ENCODE data around the gene ATXN1.

GRCh38 chr6:16706911-16707783, 54.1 kb downstream of the ATXN1 start:
- TF ChIP-seq CTCF (conservative IDR thresholded peaks at IDR 0.05; ENCODE audit: low read depth, low read length) = no peak
- TF ChIP-seq EZH2 (IDR thresholded peaks at IDR 0.05; ENCODE audit: borderline replicate concordance, low read depth, low read length, poor library complexity, severe bottlenecking) = no peak
